Measurements from ENCODE around the gene PPRC1.
"Not testable (repeated sequence)": the region's sequence is repeated elsewhere in the genome, so short reads cannot be mapped to it uniquely, and the experiment has no call there.

Gene PPRC1

GRCh38 chr10:102188941-102189898 lies 56.4 kb downstream of the PPRC1 start:
- not testable (repeated sequence) for DNase-seq (ENCODE audit: low read depth)

DNA sequence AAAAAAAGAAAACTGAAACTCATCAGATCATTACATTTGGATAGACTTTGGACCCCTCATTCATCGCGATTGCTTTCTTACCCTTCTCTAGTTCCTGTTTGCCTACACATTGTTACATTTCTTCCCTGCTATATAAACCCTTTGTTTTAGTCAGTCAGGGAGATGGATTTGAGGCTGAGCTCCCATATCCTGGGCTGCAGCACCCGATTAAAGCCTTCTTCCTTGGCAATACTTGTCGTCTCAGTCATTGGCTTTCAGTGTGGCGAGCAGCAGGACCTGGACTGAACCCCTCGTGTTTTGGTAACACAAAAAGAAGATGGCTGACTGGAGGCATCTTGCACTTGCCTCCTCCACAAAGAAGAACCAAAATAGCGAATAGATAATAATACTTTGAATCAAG lies 59.1 kb downstream of the PPRC1 start:
- no peak for DNase-seq (ENCODE audit: low read depth)

- DNase-seq (ENCODE audit: low read depth) = peak; percentile 65
These were observed 62.5 kb downstream of the PPRC1 start for GRCh38 chr10:102195296-102195870.

GRCh38 chr10:102196893-102197292 lies 64.1 kb downstream of the PPRC1 start:
- DNase-seq (ENCODE audit: low read depth) = no peak

GRCh38 chr10:102198027-102198426 lies 65.2 kb downstream of the PPRC1 start:
- no peak for DNase-seq (ENCODE audit: low read depth)
